ENCODE measurements around the gene TNNT2. TPM values are rescaled to one million over a fixed set of nuclear protein-coding genes. Genes with fewer than 3 reads are reported as not detected.

TNNT2 gene
- total and polyA plus RNA-seq, 11 donors: 5,987 to 28,496 (median 7,745) TPM

DNA sequence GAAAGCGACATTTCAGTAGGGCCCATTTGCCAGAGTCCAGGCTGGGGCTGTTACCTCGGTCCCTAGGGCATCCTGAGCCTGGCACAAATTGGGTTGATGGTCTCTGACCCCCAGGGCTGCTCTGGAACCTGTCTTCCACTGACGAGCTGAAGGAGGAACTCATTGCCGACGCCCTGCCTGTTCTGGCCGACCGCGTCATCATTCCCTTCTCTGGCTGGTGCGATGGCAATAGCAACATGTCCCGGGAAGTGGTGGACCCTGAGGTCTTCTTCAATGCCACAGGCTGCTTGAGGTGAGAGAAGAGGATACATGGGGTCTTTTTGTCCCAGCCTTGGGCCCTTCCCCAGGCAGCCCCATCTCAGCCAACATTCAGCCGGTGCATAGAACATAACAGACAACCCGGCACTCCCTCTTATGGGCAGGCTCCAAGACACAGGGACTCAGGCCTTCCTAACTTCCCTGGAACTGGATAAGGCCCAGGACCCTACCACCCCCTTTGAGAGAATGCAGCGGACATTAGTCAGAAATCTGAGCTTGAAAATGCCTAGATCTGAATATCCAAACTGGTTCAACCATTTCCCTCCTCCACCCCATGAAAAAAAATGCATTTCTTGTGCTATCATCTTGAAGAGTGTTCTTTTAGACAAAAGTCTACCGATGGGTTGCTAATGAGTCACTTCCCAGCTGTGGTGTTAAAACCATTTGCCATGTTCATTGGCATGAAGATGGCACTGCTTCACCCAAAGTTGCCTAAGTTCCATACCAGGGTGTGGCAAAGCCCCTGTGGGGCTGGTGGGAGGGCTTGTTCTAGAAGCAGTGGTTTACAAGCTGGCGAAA lies 58.8 kb downstream of the TNNT2 start:
- no peaks in the 10 kb centered on the region for H3K9me3 ChIP-seq
- no peaks in the 10 kb centered on the region for H3K4me1 ChIP-seq
- H3K4me3 ChIP-seq: no peak overlapping the region
- H3K36me3 ChIP-seq: no peaks in the 10 kb centered on the region
- no peak for DNase-seq
- no peak overlapping the region for H3K27ac ChIP-seq
- peaks cover 0 to 5% (median 0%) of the 10 kb centered on the region in 9 donors for H3K27me3 ChIP-seq
- TF ChIP-seq POLR2A (IDR thresholded peaks at IDR 0.05): no peak
- TF ChIP-seq, protein P1, sequence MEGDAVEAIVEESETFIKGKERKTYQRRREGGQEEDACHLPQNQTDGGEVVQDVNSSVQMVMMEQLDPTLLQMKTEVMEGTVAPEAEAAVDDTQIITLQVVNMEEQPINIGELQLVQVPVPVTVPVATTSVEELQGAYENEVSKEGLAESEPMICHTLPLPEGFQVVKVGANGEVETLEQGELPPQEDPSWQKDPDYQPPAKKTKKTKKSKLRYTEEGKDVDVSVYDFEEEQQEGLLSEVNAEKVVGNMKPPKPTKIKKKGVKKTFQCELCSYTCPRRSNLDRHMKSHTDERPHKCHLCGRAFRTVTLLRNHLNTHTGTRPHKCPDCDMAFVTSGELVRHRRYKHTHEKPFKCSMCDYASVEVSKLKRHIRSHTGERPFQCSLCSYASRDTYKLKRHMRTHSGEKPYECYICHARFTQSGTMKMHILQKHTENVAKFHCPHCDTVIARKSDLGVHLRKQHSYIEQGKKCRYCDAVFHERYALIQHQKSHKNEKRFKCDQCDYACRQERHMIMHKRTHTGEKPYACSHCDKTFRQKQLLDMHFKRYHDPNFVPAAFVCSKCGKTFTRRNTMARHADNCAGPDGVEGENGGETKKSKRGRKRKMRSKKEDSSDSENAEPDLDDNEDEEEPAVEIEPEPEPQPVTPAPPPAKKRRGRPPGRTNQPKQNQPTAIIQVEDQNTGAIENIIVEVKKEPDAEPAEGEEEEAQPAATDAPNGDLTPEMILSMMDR (IDR thresholded peaks at IDR 0.05): no peak
- WGBS, 4 donors: 84 to 91% (median 87%) methylated on average over 15 of the region's 15 CpGs
- no peak for ATAC-seq
- intact Hi-C loops (cut with DNase I): no loop called here

DNA sequence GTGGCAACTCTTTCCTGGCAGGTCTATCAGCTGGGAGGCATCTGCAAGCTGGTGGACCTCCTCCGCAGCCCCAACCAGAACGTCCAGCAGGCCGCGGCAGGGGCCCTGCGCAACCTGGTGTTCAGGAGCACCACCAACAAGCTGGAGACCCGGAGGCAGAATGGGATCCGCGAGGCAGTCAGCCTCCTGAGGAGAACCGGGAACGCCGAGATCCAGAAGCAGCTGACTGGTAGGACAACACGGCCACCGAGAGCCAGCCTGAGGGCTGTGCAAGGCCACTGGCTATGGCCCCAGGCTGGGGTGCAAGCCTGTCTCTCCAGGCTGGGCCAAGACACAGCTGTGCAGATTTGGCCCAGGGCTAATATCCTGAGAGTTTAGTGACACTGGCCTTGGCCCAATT lies 59.9 kb downstream of the TNNT2 start:
- intact Hi-C loops (cut with DNase I): no loop called here
- no peak for DNase-seq
- WGBS, 4 donors: 91 to 97% (median 94%) methylated on average over 3 to 13 of the region's 13 CpGs

DNA sequence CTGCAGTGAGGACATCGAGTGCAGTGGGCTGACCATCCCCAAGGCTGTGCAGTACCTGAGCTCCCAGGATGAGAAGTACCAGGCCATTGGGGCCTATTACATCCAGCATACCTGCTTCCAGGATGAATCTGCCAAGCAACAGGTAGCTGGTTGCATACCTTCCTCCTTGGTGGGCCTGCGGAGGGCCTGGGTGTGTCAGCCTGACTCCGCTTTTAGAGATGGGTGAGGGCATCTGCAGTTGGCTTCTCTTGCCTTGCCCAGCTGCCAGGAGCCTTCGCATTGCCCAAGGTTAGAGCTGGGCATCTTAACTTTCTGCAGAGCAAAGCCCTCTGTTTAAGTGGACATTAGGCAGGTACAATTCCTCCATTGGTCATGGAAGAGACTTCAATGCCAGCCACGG lies 60.9 kb downstream of the TNNT2 start:
- no peak for DNase-seq
- no peak for ATAC-seq
- intact Hi-C loops (cut with DNase I): no loop called here

More for the DNA sequence above, 59.9 kb downstream of the TNNT2 start:
- no peak overlapping the region for H3K4me3 ChIP-seq
- no peaks in the 10 kb centered on the region for H3K36me3 ChIP-seq
- TF ChIP-seq, protein P1 (IDR thresholded peaks at IDR 0.05): no peak
- no peak for TF ChIP-seq POLR2A (IDR thresholded peaks at IDR 0.05)
- no peaks in the 10 kb centered on the region for H3K4me1 ChIP-seq
- no peak for ATAC-seq
- no peak overlapping the region for H3K27ac ChIP-seq
- H3K27me3 ChIP-seq: peaks cover 0 to 7% (median 0%) of the 10 kb centered on the region in 9 donors
- no peaks in the 10 kb centered on the region for H3K9me3 ChIP-seq

DNA sequence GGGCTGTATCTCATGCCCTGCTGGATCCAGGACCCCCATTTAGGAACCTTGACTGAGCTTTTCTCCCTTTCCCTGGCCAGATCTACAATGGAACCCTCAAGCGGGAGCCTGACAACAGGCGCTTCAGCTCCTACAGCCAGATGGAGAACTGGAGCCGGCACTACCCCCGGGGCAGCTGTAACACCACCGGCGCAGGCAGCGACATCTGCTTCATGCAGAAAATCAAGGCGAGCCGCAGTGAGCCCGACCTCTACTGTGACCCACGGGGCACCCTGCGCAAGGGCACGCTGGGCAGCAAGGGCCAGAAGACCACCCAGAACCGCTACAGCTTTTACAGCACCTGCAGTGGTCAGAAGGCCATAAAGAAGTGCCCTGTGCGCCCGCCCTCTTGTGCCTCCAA lies 64.4 kb downstream of the TNNT2 start:
- ATAC-seq: no peak
- Histone ChIP-seq H3K27ac (no peak overlapping the region), H3K4me1 (peaks cover 0 to 38% (median 25%) of the 10 kb centered on the region in 12 donors), H3K4me3 (no peak overlapping the region), H3K27me3 (peaks cover 0 to 7% (median 0%) of the 10 kb centered on the region in 9 donors), H3K36me3 (no peaks in the 10 kb centered on the region), H3K9me3 (no peaks in the 10 kb centered on the region)
- DNase-seq: no peak
- intact Hi-C loops (cut with DNase I): loop anchor here in 1 of 10 donors (5.0 kb wide), 1 partner anchor 34 kb away; no protein-coding TSS in a partner anchor
- WGBS, 4 donors: 94 to 98% (median 96%) methylated on average over 15 to 16 of the region's 16 CpGs
- TF ChIP-seq POLR2A (IDR thresholded peaks at IDR 0.05): no peak
- TF ChIP-seq, protein P1 (IDR thresholded peaks at IDR 0.05): no peak

More for the DNA sequence above, 60.9 kb downstream of the TNNT2 start:
- H3K4me3 ChIP-seq: no peak overlapping the region
- 92 to 98% (median 96%) methylated on average over 4 to 5 of the region's 5 CpGs for WGBS, 4 donors
- no peak overlapping the region for H3K27ac ChIP-seq
- H3K27me3 ChIP-seq: peaks cover 0 to 7% (median 0%) of the 10 kb centered on the region in 9 donors
- peaks cover 0 to 8% (median 0%) of the 10 kb centered on the region in 12 donors for H3K4me1 ChIP-seq
- no peaks in the 10 kb centered on the region for H3K36me3 ChIP-seq
- TF ChIP-seq, protein P1 (IDR thresholded peaks at IDR 0.05): no peak
- no peak for TF ChIP-seq POLR2A (IDR thresholded peaks at IDR 0.05)
- H3K9me3 ChIP-seq: no peaks in the 10 kb centered on the region
